Fibroblast of lung (primary cell): ENCODE results near the gene REEP2. TPM values are rescaled to one million over a fixed set of nuclear protein-coding genes. Genes with fewer than 3 reads are reported as not detected.
"Not testable (repeated sequence)": the region's sequence is repeated elsewhere in the genome, so short reads cannot be mapped to it uniquely, and the experiment has no call there.

Experiments used
- DNase-seq, 2 donors: peaks; one replicate each; pipeline versions ENCODE4 v3.0.0 to v3.0.0-alpha.2; 2010; ENCODE audit warnings: low read depth in 2 of 2
- H2AFZ ChIP-seq: 2 replicates; pipeline ENCODE4 v1.5.1; 2012; ENCODE audit warnings: low read length, control low read depth, inconsistent platforms
- H3K27ac ChIP-seq: 2 replicates; pipeline ENCODE4 v1.5.1; 2011; ENCODE audit warnings: low read length, control low read depth; ENCODE audit not compliant: insufficient read depth
- H3K27me3 ChIP-seq: 2 replicates; pipeline ENCODE4 v1.5.1; 2011; ENCODE audit warnings: mild to moderate bottlenecking, low read length; ENCODE audit not compliant: control insufficient read depth, insufficient read depth
- H3K36me3 ChIP-seq: 2 replicates; pipeline ENCODE4 v1.5.1; 2011; ENCODE audit warnings: low read length; ENCODE audit not compliant: control insufficient read depth, insufficient read depth
- H3K4me1 ChIP-seq: 2 replicates; pipeline ENCODE4 v1.5.1; 2011; ENCODE audit warnings: low read length; ENCODE audit not compliant: control insufficient read depth, insufficient read depth; ENCODE audit errors: extremely low read depth
- H3K4me2 ChIP-seq: 2 replicates; pipeline ENCODE4 v1.5.1; 2011; ENCODE audit warnings: low read length, control low read depth; ENCODE audit not compliant: insufficient read depth; ENCODE audit errors: extremely low read depth
- H3K4me3 ChIP-seq, 4 experiments: fragments of 200-600 bp in 1 of 4; sonication (generic) in 1 of 4; replicated peaks in 1 of 4; 2 replicates each; pipeline ENCODE4 v1.5.1; 2011 to 2016; ENCODE audit warnings: low read length in 4 of 4, low read depth in 3 of 4, mild to moderate bottlenecking in 3 of 4, control low read depth in 2 of 4, inconsistent platforms in 1 of 4, mixed read lengths in 1 of 4; ENCODE audit not compliant: insufficient read depth in 1 of 4; ENCODE audit errors: control extremely low read depth in 1 of 4
- H3K79me2 ChIP-seq: 2 replicates; pipeline ENCODE4 v1.5.1; 2012; ENCODE audit warnings: mild to moderate bottlenecking, low read length, inconsistent platforms; ENCODE audit not compliant: control insufficient read depth, insufficient read depth
- H3K9ac ChIP-seq: 2 replicates; pipeline ENCODE4 v1.5.1; 2011; ENCODE audit warnings: mild to moderate bottlenecking, low read length, control low read depth; ENCODE audit not compliant: insufficient read depth
- H3K9me3 ChIP-seq: 2 replicates; pipeline ENCODE4 v1.5.1; 2012; ENCODE audit warnings: low read depth, low read length; ENCODE audit not compliant: control insufficient read depth, insufficient read depth
- H4K20me1 ChIP-seq: 2 replicates; pipeline ENCODE4 v1.5.1; 2011; ENCODE audit warnings: low read length; ENCODE audit not compliant: control insufficient read depth, insufficient read depth; ENCODE audit errors: extremely low read depth
- EZH2 ChIP-seq: IDR thresholded peaks from 2 replicates; pipeline ENCODE4 v1.5.1; 2012; ENCODE audit warnings: low read length, control low read depth, mild to moderate bottlenecking; ENCODE audit errors: missing control alignments
- polyA plus RNA-seq, 2 donors: library from polyadenylated mRNA; depleted of rRNA in 1 of 2; stranded (reverse) in 1 of 2; unstranded in 1 of 2; fragments of >200 nt; gene quantifications; 2 replicates each; pipeline ENCODE4 v1.2.1, GENCODE V29; 2011 to 2012; ENCODE audit warnings: missing spikeins in 1 of 2
- total RNA-seq: library from RNA; depleted of rRNA; stranded (reverse); fragments of >200 nt; gene quantifications from 2 replicates; pipeline ENCODE4 v1.2.1, GENCODE V29; 2014
- TF ChIP-seq, protein P1 (sequence below), 2 donors: IDR thresholded peaks in 1 of 2; conservative IDR thresholded peaks in 1 of 2; 1 replicate in 1 of 2; 2 replicates in 1 of 2; pipeline ENCODE4 v1.5.1; 2011 to 2012; ENCODE audit warnings: low read length in 2 of 2, control low read depth in 1 of 2, inconsistent platforms in 1 of 2, low read depth in 1 of 2, mild to moderate bottlenecking in 1 of 2

REEP2 gene
- total and polyA plus RNA-seq, 2 donors (not counting 1 experiment from before 2014, with no cell fraction given): 6.1 to 14.4 TPM

DNA sequence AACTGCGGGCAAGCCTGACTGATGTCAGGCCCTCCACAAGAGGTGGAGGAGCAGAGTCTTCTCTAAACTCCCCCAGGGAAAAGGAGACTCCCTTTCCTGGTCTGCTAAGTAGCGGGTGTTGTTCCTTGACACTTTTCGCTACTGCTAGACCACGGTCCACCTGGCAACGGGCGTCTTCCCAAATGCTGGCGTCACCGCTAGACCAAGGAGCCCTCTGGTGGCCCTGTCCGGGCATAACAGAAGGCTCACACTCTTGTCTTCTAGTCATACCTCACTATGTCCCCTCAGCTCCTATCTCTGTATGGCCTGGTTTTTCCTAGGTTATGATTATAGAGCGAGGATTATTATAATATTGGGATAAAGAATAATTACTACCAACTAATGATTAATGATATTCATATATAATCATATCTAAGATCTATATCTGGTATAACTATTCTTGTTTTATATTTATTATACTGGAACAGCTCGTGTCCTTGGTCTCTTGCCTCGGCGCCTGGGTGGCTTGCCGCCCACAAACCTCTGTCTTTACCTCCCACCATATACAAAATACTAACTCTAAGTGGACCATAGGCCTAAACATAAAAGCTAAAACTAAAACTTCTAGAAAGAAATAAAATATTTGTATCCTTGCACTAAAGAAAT is 27.7 kb upstream of the REEP2 start:
- not testable (repeated sequence) for H2AFZ ChIP-seq, H3K4me2 ChIP-seq, H3K9ac ChIP-seq, H3K27ac ChIP-seq, H3K36me3 ChIP-seq, H3K4me1 ChIP-seq, H3K79me2 ChIP-seq, H3K4me3 ChIP-seq, H3K27me3 ChIP-seq, H3K9me3 ChIP-seq, H4K20me1 ChIP-seq
- TF ChIP-seq, protein P1, sequence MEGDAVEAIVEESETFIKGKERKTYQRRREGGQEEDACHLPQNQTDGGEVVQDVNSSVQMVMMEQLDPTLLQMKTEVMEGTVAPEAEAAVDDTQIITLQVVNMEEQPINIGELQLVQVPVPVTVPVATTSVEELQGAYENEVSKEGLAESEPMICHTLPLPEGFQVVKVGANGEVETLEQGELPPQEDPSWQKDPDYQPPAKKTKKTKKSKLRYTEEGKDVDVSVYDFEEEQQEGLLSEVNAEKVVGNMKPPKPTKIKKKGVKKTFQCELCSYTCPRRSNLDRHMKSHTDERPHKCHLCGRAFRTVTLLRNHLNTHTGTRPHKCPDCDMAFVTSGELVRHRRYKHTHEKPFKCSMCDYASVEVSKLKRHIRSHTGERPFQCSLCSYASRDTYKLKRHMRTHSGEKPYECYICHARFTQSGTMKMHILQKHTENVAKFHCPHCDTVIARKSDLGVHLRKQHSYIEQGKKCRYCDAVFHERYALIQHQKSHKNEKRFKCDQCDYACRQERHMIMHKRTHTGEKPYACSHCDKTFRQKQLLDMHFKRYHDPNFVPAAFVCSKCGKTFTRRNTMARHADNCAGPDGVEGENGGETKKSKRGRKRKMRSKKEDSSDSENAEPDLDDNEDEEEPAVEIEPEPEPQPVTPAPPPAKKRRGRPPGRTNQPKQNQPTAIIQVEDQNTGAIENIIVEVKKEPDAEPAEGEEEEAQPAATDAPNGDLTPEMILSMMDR (conservative IDR thresholded peaks at IDR 0.05 in 1 of 2, IDR thresholded peaks at IDR 0.05 in 1 of 2; ENCODE audit: low read depth in 1 of 2, low read length in 2 of 2): peak; percentile 47
- DNase-seq: peak; percentile 27 to 28

DNA sequence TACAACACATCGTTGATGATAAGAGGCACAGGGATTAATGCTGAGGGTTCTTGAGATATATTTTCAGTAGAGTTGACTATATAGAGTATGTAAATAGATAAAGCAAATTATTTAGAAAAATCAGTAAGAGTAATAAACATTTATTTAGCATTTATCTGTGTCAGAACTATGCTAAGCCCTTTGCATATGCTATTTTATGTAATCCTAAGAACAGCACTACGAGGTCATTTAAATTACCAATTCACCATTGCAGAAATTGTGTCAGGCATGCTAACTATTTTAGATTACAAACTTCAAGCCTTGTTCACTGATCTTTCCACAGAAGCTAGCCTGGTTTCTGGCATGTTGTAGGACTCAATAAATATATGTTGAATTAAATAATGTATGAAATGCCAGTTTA is 20.4 kb upstream of the REEP2 start:
- Histone ChIP-seq H3K27me3 (no peaks in the 10 kb centered on the region), H3K9ac (no peak overlapping the region), H4K20me1 (no peaks in the 10 kb centered on the region), H3K4me3 (no peak overlapping the region), H3K4me2 (no peak overlapping the region), H2AFZ (no peak overlapping the region), H3K9me3 (no peaks in the 10 kb centered on the region), H3K4me1 (no peaks in the 10 kb centered on the region), H3K36me3 (peaks cover 10% of the 10 kb centered on the region), H3K79me2 (no peaks in the 10 kb centered on the region), H3K27ac (no peak overlapping the region)
- no peak for DNase-seq
- TF ChIP-seq, protein P1 (conservative IDR thresholded peaks at IDR 0.05 in 1 of 2, IDR thresholded peaks at IDR 0.05 in 1 of 2; ENCODE audit: low read depth in 1 of 2, low read length in 2 of 2): no peak
- TF ChIP-seq EZH2: no peak

DNA sequence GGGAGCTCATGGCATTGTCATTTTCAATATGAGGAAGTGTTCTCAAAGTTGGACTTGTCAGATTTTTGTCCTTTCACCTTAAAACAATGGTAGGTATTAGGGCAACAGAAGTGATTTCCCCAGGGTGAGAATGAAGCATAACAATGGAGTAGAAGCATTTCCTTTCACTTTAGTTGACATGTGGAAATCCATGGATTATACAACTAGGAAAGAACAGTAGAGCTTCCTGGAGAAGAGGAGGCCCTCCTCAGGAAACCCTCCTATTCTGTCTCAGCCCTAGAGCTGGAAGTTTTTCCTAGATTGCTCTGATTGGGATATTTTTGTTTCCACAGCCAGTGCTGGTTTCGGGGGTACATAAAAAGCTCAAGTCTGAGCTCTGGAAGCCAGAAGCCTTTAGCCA is 13.8 kb upstream of the REEP2 start:
- DNase-seq: no peak
- no peak overlapping the region for H3K4me3 ChIP-seq
- no peaks in the 10 kb centered on the region for H3K79me2 ChIP-seq
- H3K9ac ChIP-seq: no peak overlapping the region
- no peaks in the 10 kb centered on the region for H4K20me1 ChIP-seq
- peaks cover 10% of the 10 kb centered on the region for H3K36me3 ChIP-seq
- TF ChIP-seq EZH2: no peak
- TF ChIP-seq, protein P1 (conservative IDR thresholded peaks at IDR 0.05 in 1 of 2, IDR thresholded peaks at IDR 0.05 in 1 of 2; ENCODE audit: low read depth in 1 of 2, low read length in 2 of 2): no peak
- no peaks in the 10 kb centered on the region for H3K9me3 ChIP-seq
- no peak overlapping the region for H3K4me2 ChIP-seq
- no peaks in the 10 kb centered on the region for H3K27me3 ChIP-seq
- H3K4me1 ChIP-seq: no peaks in the 10 kb centered on the region
- H3K27ac ChIP-seq: no peak overlapping the region
- no peak overlapping the region for H2AFZ ChIP-seq
